Measurements from ENCODE around the gene SEMA6C. TPM values are rescaled to one million over a fixed set of nuclear protein-coding genes. Genes with fewer than 3 reads are reported as not detected.

SEMA6C gene
- polyA plus RNA-seq, 3 donors, result 0.39 to 1.4 (median 0.97) TPM

GRCh38 chr1:151165738-151166504, 19.5 kb upstream of the SEMA6C start, which contains the start of the genes LYSMD1 and SCNM1:
TSS of gene LYSMD1 (minus strand) at chr1:151165902. CDS start at chr1:151165258, 644 bp downstream.
TSS of gene SCNM1 (plus strand) at chr1:151166144. CDS start at chr1:151166153, 9 bp downstream.
- Mint-ChIP-seq H3K36me3 (peaks cover 56 to 67% of the 10 kb centered on the region in 2 donors), H3K4me1 (peaks cover 44% of the 10 kb centered on the region), H3K27ac (peak within 1 kb of the TSS; percentile 89 to 95 (median 93)), H3K27me3 (ENCODE audit: low read depth in 3 of 3) (peaks cover 0 to 1% (median 0%) of the 10 kb centered on the region in 3 donors), H3K4me3 (peak within 1 kb of the TSS; percentile 95 to 97), H3K9me3 (no peaks in the 10 kb centered on the region)
- Histone ChIP-seq H3K9ac (ENCODE audit: insufficient read depth, low read length, poor library complexity, severe bottlenecking) (peak within 1 kb of the TSS; percentile 71), H2AFZ (ENCODE audit: insufficient read depth, low read depth, low read length, poor library complexity, severe bottlenecking) (peak within 1 kb of the TSS; percentile 88), H3K4me3 (replicated peaks in 1 of 3; ENCODE audit: low read depth in 2 of 3, low read length in 3 of 3) (peak within 1 kb of the TSS; percentile 71 to 91 (median 81)), H3K4me2 (replicated peaks; ENCODE audit: extremely low read depth, low read length, poor library complexity, severe bottlenecking) (peak within 1 kb of the TSS; percentile 96), H3K27ac (ENCODE audit: low read depth in 1 of 2, low read length in 2 of 2) (peak within 1 kb of the TSS; percentile 56 to 83), H3K36me3 (replicated peaks in 1 of 2; ENCODE audit: control insufficient read depth in 1 of 2, insufficient read depth in 2 of 2, low read length in 2 of 2) (peaks cover 49 to 75% of the 10 kb centered on the region in 2 donors), H3K27me3 (ENCODE audit: control insufficient read depth in 2 of 2, insufficient read depth in 2 of 2, low read length in 2 of 2) (no peaks in the 10 kb centered on the region), H3K9me3 (replicated peaks in 1 of 2; ENCODE audit: control insufficient read depth in 1 of 2, insufficient read depth in 1 of 2, low read length in 2 of 2) (no peaks in the 10 kb centered on the region), H3K79me2 (ENCODE audit: insufficient read depth, low read length) (peaks cover 40% of the 10 kb centered on the region), H3K4me1 (ENCODE audit: control insufficient read depth in 1 of 2, insufficient read depth in 2 of 2, low read length in 2 of 2) (peaks cover 27 to 31% of the 10 kb centered on the region in 2 donors), H4K20me1 (ENCODE audit: insufficient read depth, low read length) (peaks cover 47% of the 10 kb centered on the region)
- no peak for TF ChIP-seq CTCF (IDR thresholded peaks at IDR 0.05)
- under 1% methylated on average over 32 of the region's 38 CpGs for WGBS (ENCODE audit: insufficient coverage)
- peak; percentile 96 to 99 (median 98) for DNase-seq
- intact Hi-C loops (cut with micrococcal nuclease), result loop anchor here (1.0 to 10.0 kb wide), 5 partner anchors 9 to 446 kb away; partner anchors contain the start of genes MINDY1 (in 2 of the 2), PRUNE1 (in 2 of the 2) and SNX27 (in 1 of the 2)

- H3K4me3 ChIP-seq (replicated peaks in 1 of 3; ENCODE audit: low read depth in 2 of 3, low read length in 3 of 3), result peak overlapping the region in 2 of 3 experiments; percentile 16 to 91
- H3K4me2 ChIP-seq (replicated peaks; ENCODE audit: extremely low read depth, low read length, poor library complexity, severe bottlenecking), result peak overlapping the region; percentile 96
- Mint-ChIP-seq H3K27me3 (ENCODE audit: low read depth in 3 of 3) (peaks cover 0 to 1% (median 0%) of the 10 kb centered on the region in 3 donors), H3K9me3 (no peaks in the 10 kb centered on the region), H3K4me3 (peak overlapping the region; percentile 95 to 97), H3K27ac (peak overlapping the region; percentile 89 to 95 (median 92)), H3K36me3 (peaks cover 54 to 68% of the 10 kb centered on the region in 2 donors), H3K4me1 (peaks cover 50% of the 10 kb centered on the region)
- no peak overlapping the region for H3K9ac ChIP-seq (ENCODE audit: insufficient read depth, low read length, poor library complexity, severe bottlenecking)
- H3K36me3 ChIP-seq (replicated peaks in 1 of 2; ENCODE audit: control insufficient read depth in 1 of 2, insufficient read depth in 2 of 2, low read length in 2 of 2), result peaks cover 47 to 75% of the 10 kb centered on the region in 2 donors
- H3K4me1 ChIP-seq (ENCODE audit: control insufficient read depth in 1 of 2, insufficient read depth in 2 of 2, low read length in 2 of 2), result peaks cover 34 to 37% of the 10 kb centered on the region in 2 donors
- peak overlapping the region; percentile 4 for H2AFZ ChIP-seq (ENCODE audit: insufficient read depth, low read depth, low read length, poor library complexity, severe bottlenecking)
- peak overlapping the region; percentile 21 to 37 for H3K27ac ChIP-seq (ENCODE audit: low read depth in 1 of 2, low read length in 2 of 2)
- H4K20me1 ChIP-seq (ENCODE audit: insufficient read depth, low read length), result peaks cover 53% of the 10 kb centered on the region
- DNase-seq, result no peak
- no peak for TF ChIP-seq CTCF (IDR thresholded peaks at IDR 0.05)
- WGBS (ENCODE audit: insufficient coverage), result 31% methylated on average over 10 of the region's 15 CpGs
- H3K9me3 ChIP-seq (replicated peaks in 1 of 2; ENCODE audit: control insufficient read depth in 1 of 2, insufficient read depth in 1 of 2, low read length in 2 of 2), result no peaks in the 10 kb centered on the region
- H3K79me2 ChIP-seq (ENCODE audit: insufficient read depth, low read length), result peaks cover 46% of the 10 kb centered on the region
- intact Hi-C loops (cut with micrococcal nuclease), result loop anchor here (1.0 to 10.0 kb wide), 4 partner anchors 8 to 447 kb away; partner anchors contain the start of genes MINDY1 (in 2 of the 2), PRUNE1 (in 2 of the 2) and SNX27 (in 1 of the 2)
- H3K27me3 ChIP-seq (ENCODE audit: control insufficient read depth in 2 of 2, insufficient read depth in 2 of 2, low read length in 2 of 2), result no peaks in the 10 kb centered on the region
Measured at GRCh38 chr1:151165281-151165737, 18.9 kb upstream of the SEMA6C start.

All from CD14-positive monocyte (primary cell).